ENCODE data around the gene HPD.

Gene HPD

DNA sequence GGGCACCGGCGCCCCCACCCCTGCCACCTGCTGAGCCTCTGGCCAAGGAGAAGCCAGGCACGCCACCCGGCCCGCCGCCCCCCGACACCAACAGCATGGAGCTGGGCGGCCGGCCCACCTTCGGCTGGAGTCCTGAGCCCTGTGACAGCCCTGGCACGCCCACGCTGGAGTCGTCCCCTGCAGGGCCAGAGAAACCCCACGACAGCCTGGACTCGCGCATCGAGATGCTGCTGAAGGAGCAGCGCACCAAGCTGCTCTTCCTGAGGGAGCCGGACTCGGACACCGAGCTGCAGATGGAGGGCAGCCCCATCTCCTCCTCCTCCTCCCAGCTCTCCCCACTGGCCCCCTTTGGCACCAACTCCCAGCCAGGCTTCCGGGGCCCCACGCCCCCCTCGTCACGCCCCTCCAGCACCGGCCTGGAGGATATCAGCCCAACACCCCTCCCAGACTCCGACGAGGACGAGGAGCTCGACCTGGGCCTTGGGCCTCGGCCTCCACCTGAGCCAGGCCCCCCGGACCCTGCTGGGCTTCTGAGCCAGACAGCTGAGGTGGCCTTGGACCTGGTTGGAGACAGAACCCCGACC, 48.3 kb downstream of the HPD start:
- no peak for ATAC-seq
- TF ChIP-seq BACH2 (CRISPR knock-in tag; IDR thresholded peaks at IDR 0.05; ENCODE audit: borderline replicate concordance) (no peak), ZNF565 (CRISPR knock-in tag; conservative IDR thresholded peaks at IDR 0.05; ENCODE audit: low read depth) (no peak), ZFP3 (CRISPR knock-in tag; IDR thresholded peaks at IDR 0.05) (no peak), ZC3H10 (CRISPR knock-in tag; IDR thresholded peaks at IDR 0.05) (no peak), TOX (CRISPR knock-in tag; IDR thresholded peaks at IDR 0.05; ENCODE audit: borderline replicate concordance) (no peak), ARNTL (CRISPR knock-in tag; IDR thresholded peaks at IDR 0.05; ENCODE audit: borderline replicate concordance, low read depth) (no peak), ISL1 (CRISPR knock-in tag; IDR thresholded peaks at IDR 0.05) (no peak), ESRRG (CRISPR knock-in tag; IDR thresholded peaks at IDR 0.05) (no peak), CSDC2 (CRISPR knock-in tag; IDR thresholded peaks at IDR 0.05) (no peak), ZNF70 (CRISPR knock-in tag; IDR thresholded peaks at IDR 0.05) (no peak), TCF4 (CRISPR knock-in tag; IDR thresholded peaks at IDR 0.05; ENCODE audit: borderline replicate concordance) (no peak), ZNF8 (CRISPR knock-in tag; IDR thresholded peaks at IDR 0.05) (no peak), GLIS3 (CRISPR knock-in tag; IDR thresholded peaks at IDR 0.05) (no peak), PPARA (CRISPR knock-in tag; IDR thresholded peaks at IDR 0.05; ENCODE audit: borderline replicate concordance) (no peak), ZFP30 (CRISPR knock-in tag; IDR thresholded peaks at IDR 0.05) (no peak)
- TF ChIP-seq, protein P1, sequence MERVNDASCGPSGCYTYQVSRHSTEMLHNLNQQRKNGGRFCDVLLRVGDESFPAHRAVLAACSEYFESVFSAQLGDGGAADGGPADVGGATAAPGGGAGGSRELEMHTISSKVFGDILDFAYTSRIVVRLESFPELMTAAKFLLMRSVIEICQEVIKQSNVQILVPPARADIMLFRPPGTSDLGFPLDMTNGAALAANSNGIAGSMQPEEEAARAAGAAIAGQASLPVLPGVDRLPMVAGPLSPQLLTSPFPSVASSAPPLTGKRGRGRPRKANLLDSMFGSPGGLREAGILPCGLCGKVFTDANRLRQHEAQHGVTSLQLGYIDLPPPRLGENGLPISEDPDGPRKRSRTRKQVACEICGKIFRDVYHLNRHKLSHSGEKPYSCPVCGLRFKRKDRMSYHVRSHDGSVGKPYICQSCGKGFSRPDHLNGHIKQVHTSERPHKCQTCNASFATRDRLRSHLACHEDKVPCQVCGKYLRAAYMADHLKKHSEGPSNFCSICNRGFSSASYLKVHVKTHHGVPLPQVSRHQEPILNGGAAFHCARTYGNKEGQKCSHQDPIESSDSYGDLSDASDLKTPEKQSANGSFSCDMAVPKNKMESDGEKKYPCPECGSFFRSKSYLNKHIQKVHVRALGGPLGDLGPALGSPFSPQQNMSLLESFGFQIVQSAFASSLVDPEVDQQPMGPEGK (CRISPR knock-in tag; IDR thresholded peaks at IDR 0.05; ENCODE audit: borderline replicate concordance), result no peak
- TF ChIP-seq, protein P2, sequence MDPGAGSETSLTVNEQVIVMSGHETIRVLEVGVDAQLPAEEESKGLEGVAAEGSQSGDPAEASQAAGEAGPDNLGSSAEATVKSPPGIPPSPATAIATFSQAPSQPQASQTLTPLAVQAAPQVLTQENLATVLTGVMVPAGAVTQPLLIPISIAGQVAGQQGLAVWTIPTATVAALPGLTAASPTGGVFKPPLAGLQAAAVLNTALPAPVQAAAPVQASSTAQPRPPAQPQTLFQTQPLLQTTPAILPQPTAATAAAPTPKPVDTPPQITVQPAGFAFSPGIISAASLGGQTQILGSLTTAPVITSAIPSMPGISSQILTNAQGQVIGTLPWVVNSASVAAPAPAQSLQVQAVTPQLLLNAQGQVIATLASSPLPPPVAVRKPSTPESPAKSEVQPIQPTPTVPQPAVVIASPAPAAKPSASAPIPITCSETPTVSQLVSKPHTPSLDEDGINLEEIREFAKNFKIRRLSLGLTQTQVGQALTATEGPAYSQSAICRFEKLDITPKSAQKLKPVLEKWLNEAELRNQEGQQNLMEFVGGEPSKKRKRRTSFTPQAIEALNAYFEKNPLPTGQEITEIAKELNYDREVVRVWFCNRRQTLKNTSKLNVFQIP (CRISPR knock-in tag; IDR thresholded peaks at IDR 0.05; ENCODE audit: borderline replicate concordance, low read depth), result no peak

DNA sequence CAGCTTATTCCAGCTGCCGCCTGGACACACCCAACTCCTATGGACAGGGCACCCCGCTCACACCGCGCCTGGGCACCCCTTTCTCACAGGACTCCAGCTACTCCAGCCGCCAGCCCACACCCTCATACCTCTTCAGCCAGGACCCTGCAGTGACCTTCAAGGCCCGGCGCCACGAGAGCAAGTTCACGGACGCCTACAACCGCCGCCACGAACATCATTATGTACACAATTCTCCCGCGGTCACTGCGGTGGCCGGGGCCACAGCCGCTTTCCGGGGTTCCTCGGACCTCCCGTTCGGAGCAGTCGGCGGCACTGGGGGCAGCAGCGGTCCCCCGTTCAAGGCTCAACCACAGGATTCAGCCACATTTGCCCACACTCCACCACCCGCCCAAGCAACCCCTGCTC, 48.9 kb downstream of the HPD start:
- TF ChIP-seq, protein P1 (CRISPR knock-in tag; IDR thresholded peaks at IDR 0.05; ENCODE audit: borderline replicate concordance), result no peak
- ATAC-seq, result no peak

DNA sequence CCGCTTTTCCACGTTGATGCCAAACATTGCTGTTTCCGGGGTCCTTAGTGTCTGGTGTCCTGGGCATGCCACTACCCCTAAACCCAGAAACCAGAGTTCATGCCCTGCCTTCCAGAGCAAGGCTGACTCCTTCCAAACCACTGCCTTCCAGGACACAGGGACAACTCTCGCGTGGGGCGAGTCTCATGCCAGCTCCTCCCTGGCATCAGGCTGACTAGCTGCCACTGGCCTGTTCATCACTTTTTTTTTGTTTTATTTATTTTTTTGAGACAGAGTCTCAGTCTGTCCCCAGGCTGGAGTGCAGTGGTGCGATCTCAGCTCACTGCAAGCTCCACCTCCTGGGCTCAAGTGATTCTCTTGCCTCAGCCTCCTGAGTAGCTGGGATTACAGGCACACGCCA, 50.0 kb downstream of the HPD start:
- no peak for ATAC-seq
- no peak for TF ChIP-seq ZNF565 (CRISPR knock-in tag; conservative IDR thresholded peaks at IDR 0.05; ENCODE audit: low read depth)
- TF ChIP-seq, protein P3, sequence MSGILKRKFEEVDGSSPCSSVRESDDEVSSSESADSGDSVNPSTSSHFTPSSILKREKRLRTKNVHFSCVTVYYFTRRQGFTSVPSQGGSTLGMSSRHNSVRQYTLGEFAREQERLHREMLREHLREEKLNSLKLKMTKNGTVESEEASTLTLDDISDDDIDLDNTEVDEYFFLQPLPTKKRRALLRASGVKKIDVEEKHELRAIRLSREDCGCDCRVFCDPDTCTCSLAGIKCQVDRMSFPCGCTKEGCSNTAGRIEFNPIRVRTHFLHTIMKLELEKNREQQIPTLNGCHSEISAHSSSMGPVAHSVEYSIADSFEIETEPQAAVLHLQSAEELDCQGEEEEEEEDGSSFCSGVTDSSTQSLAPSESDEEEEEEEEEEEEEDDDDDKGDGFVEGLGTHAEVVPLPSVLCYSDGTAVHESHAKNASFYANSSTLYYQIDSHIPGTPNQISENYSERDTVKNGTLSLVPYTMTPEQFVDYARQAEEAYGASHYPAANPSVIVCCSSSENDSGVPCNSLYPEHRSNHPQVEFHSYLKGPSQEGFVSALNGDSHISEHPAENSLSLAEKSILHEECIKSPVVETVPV (CRISPR knock-in tag; IDR thresholded peaks at IDR 0.05), result no peak
- TF ChIP-seq GLIS3 (CRISPR knock-in tag; IDR thresholded peaks at IDR 0.05), result no peak
- TF ChIP-seq, protein P4, sequence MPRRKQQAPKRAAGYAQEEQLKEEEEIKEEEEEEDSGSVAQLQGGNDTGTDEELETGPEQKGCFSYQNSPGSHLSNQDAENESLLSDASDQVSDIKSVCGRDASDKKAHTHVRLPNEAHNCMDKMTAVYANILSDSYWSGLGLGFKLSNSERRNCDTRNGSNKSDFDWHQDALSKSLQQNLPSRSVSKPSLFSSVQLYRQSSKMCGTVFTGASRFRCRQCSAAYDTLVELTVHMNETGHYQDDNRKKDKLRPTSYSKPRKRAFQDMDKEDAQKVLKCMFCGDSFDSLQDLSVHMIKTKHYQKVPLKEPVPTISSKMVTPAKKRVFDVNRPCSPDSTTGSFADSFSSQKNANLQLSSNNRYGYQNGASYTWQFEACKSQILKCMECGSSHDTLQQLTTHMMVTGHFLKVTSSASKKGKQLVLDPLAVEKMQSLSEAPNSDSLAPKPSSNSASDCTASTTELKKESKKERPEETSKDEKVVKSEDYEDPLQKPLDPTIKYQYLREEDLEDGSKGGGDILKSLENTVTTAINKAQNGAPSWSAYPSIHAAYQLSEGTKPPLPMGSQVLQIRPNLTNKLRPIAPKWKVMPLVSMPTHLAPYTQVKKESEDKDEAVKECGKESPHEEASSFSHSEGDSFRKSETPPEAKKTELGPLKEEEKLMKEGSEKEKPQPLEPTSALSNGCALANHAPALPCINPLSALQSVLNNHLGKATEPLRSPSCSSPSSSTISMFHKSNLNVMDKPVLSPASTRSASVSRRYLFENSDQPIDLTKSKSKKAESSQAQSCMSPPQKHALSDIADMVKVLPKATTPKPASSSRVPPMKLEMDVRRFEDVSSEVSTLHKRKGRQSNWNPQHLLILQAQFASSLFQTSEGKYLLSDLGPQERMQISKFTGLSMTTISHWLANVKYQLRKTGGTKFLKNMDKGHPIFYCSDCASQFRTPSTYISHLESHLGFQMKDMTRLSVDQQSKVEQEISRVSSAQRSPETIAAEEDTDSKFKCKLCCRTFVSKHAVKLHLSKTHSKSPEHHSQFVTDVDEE (CRISPR knock-in tag; IDR thresholded peaks at IDR 0.05), result no peak
- no peak for TF ChIP-seq ARNTL (CRISPR knock-in tag; IDR thresholded peaks at IDR 0.05; ENCODE audit: borderline replicate concordance, low read depth)
- no peak for TF ChIP-seq ISL1 (CRISPR knock-in tag; IDR thresholded peaks at IDR 0.05)
